HG03196 (cell line): ENCODE results near the gene MCTP1.

Experiments
- ATAC-seq: cut with Tn5 transposase; IDR thresholded peaks from one replicate; pipeline ENCODE4 v1.9.1; 2021; ENCODE audit not compliant: unreplicated experiment

The MCTP1 gene

GRCh38 chr5:94736498-94736897, 548.4 kb downstream of the MCTP1 start:
- no peak for ATAC-seq

GRCh38 chr5:94731471-94731870, 553.4 kb downstream of the MCTP1 start:
- no peak for ATAC-seq

GRCh38 chr5:94725142-94725541, 559.8 kb downstream of the MCTP1 start:
- no peak for ATAC-seq

GRCh38 chr5:94715768-94716167, 569.1 kb downstream of the MCTP1 start:
- ATAC-seq = no peak

- ATAC-seq = no peak
Measured at GRCh38 chr5:94711785-94712184, 573.1 kb downstream of the MCTP1 start.

GRCh38 chr5:94709277-94709676, 575.6 kb downstream of the MCTP1 start:
- no peak for ATAC-seq

- peak; percentile 40 for ATAC-seq
Measured at GRCh38 chr5:94707359-94707758, 577.5 kb downstream of the MCTP1 start.

- no peak for ATAC-seq
Measured at GRCh38 chr5:94705427-94705826, 579.5 kb downstream of the MCTP1 start.

GRCh38 chr5:94702729-94703128, 582.2 kb downstream of the MCTP1 start:
- peak; percentile 58 for ATAC-seq

- ATAC-seq = peak; percentile 74
Measured at GRCh38 chr5:94700592-94700991, 584.3 kb downstream of the MCTP1 start.

- ATAC-seq = no peak
Measured at GRCh38 chr5:94699562-94699961, 585.3 kb downstream of the MCTP1 start.

- no peak for ATAC-seq
Measured at GRCh38 chr5:94698197-94698596, 586.7 kb downstream of the MCTP1 start.

GRCh38 chr5:94694671-94695070, 590.2 kb downstream of the MCTP1 start:
- ATAC-seq = no peak

- no peak for ATAC-seq
Measured at GRCh38 chr5:94693845-94694370, 591.0 kb downstream of the MCTP1 start.

GRCh38 chr5:94693043-94693822, 591.7 kb downstream of the MCTP1 start:
- peak; percentile 74 for ATAC-seq

- ATAC-seq = no peak
Measured at GRCh38 chr5:94692581-94692980, 592.3 kb downstream of the MCTP1 start.

GRCh38 chr5:94691949-94692348, 592.9 kb downstream of the MCTP1 start:
- ATAC-seq = no peak

GRCh38 chr5:94691291-94691690, 593.6 kb downstream of the MCTP1 start:
- ATAC-seq = no peak

GRCh38 chr5:94690778-94691177, 594.1 kb downstream of the MCTP1 start:
- ATAC-seq = no peak

GRCh38 chr5:94689908-94690307, 595.0 kb downstream of the MCTP1 start:
- ATAC-seq = no peak

- ATAC-seq = no peak
Measured at GRCh38 chr5:94682814-94683520, 601.9 kb downstream of the MCTP1 start.

GRCh38 chr5:94675965-94676618, 608.8 kb downstream of the MCTP1 start:
- no peak for ATAC-seq
